NCI-H524 treated with DMSO at 0.1 percent for 48 hours (cell line): ENCODE measurements around the gene PGS1.

Experiments
- DNase-seq: peaks from one replicate; lab custom pipeline; 2025; lab: John Stamatoyannopoulos, UW

PGS1 gene

DNA sequence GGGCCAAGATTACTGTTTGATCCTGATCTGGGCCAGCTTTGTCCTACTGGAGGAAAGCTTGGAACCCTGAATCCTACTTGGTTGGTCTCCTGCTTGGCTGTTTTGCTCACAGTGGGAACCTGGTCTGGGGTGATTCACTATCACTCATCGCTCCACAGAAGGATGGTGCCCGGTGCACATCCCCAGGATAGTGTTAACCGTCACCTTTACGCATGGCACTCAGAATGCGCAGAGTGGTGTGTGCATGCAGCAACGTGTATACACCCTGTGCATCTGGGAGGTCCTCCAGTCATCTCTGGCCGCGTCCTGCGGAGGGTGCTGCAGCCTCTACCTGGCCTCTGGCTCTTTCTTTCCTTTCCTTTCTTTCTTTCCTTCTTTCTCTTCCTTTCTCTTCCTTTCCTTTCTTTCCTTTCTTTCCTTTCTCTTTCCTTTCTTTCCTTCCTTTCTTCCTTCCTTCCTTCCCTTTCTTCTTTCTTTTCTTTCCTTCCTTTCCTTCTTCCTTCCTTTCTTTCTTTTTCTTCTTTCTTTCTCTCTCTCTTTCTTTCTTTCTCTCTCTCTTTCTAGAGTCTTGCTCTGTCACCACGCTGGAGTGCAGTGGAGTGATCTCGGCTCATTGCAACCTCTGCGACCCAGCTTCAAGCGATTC, 31.7 kb upstream of the PGS1 start:
- no peak for DNase-seq

GRCh38 chr17:78347453-78347852, 31.0 kb upstream of the PGS1 start:
- DNase-seq, result no peak

DNA sequence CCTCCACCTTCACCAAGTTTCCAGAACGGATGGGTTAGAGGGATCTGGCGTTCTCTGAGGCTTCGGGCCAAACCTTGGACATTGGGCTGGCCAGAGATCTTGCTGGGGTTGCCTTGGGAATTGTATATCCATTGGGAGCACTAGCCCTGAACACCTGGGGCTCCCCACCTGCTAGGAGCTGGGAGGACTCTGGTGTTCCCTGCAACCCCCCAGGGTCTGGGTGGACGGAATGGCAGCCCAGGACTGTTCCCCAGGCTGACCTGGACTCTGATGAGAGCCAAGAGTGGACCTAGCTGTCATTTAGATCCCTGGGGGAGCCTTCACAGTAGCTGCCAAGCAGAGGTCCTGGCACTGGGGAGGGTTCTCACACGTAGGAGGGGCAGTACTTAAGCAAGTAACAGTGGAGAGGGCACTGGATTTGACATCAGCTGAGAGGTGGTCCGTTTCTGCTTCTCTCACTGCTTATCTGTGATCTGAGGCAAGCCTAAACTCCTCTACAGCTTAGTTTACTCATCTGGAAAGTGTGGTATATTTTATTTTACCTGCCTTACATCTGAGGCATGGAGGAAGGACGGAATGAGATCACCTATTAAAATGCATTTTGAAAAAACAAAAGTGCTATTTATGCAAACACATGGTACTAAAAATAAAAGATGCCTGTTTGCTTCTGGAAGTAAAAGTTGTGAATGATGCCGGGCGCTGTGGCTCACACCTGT, 30.2 kb upstream of the PGS1 start:
- no peak for DNase-seq

GRCh38 chr17:78349891-78350642, 28.4 kb upstream of the PGS1 start:
- DNase-seq, result no peak

GRCh38 chr17:78351449-78352006, 26.9 kb upstream of the PGS1 start:
- no peak for DNase-seq

DNA sequence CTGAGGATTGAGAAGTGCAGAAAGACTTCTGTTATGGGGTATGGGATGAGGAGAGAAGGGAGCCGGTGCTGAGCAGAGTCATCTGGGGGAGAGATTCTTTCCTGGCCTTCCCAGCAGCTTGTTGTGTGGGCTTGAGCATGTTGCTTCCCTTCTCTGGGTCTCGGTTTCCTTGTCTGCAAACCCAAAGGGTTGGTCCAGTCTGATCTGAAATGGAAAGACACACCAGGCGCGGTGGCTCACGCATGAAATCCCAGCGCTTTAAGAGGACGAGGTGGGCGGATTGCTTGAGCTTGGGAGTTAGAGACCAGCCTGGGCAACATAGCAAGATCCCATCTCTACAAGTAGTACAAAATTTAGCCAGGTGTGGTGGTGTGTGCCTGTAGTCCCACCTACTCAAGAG, 24.6 kb upstream of the PGS1 start:
- no peak for DNase-seq

- DNase-seq, result no peak
Observed at GRCh38 chr17:78355045-78355641, 23.3 kb upstream of the PGS1 start.

DNA sequence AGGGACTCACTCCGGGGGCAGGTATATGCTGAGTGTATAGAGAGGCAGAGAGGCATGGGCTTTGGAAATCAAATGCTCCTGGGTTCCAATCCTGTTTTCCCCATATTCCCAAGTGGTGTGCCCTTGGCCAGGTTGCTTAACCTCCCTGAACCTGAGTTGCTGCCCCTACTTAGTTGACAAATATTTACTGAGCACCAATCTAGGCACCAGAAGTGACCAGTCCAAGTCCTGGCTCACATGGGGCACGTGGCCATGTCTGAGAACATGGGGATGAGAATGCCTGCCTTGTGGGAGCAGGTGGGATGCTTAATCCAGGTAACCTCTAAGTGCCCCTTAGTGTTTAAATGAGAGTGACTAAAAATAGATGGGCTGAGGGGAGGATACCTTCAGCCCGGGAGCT, 22.7 kb upstream of the PGS1 start:
- DNase-seq, result no peak

- no peak for DNase-seq
Observed at GRCh38 chr17:78356101-78356713, 22.2 kb upstream of the PGS1 start.

DNA sequence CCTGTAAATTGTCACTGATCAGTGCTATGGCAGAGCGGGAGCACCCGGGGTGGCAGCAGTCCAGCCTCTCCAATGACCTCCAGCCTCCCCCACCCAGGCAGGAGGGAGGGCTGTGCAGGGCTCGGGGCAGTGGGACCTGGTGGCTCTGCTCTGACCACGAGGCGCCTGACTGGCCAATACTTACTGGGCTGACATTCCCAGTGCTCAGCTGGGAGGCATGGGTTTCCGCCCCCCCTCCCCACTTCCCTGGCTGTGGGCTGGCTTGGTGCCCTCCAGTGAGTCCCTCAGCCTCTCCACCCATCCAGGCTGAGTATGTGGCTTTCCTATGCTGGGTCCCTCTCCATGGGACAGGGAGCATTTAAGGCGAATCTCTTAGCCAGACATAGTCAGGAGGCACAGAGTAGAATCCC, 21.3 kb upstream of the PGS1 start:
- no peak for DNase-seq

DNA sequence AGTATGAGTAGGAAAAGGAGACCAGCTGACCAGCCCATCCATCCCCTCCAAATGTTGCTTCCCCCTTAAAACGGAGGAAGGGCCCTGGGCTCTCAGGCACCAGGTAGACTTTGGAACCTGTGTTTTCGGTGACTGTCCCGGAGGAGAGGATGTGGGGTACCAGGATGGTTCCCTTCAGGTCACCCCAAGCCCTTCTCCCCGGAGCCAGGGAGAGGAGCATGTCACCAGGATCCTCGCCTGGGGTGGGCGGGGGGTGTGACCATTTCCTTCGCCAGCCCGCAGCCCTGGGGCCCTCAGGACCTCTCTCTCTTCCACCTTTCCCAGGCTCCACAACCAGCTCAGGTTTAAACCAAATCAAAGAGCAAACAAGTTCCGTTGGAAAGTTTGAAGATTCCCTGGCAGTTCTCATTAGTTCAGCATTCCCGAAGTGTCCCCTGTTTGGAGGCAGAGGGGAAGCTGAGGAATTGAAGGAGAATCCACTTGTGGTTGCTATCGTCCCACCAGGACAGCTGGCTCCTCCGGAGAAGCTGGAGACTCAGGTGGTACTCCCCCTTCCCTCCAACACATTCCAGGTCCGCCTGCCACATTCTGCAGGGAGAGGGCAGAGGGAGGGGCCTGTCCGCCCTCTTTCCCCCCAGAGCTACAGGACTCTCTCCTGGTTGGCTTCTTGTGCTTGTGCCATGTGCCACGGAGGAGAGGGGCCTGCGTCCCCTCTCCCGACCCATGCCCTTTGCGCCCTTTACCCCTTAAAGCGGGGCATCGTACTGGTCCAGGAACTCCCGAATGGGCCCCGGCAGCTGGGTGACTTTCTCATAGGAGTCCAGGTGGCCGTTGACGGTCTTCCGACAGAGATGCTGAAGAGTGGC, 20.5 kb upstream of the PGS1 start:
- DNase-seq, result no peak

DNA sequence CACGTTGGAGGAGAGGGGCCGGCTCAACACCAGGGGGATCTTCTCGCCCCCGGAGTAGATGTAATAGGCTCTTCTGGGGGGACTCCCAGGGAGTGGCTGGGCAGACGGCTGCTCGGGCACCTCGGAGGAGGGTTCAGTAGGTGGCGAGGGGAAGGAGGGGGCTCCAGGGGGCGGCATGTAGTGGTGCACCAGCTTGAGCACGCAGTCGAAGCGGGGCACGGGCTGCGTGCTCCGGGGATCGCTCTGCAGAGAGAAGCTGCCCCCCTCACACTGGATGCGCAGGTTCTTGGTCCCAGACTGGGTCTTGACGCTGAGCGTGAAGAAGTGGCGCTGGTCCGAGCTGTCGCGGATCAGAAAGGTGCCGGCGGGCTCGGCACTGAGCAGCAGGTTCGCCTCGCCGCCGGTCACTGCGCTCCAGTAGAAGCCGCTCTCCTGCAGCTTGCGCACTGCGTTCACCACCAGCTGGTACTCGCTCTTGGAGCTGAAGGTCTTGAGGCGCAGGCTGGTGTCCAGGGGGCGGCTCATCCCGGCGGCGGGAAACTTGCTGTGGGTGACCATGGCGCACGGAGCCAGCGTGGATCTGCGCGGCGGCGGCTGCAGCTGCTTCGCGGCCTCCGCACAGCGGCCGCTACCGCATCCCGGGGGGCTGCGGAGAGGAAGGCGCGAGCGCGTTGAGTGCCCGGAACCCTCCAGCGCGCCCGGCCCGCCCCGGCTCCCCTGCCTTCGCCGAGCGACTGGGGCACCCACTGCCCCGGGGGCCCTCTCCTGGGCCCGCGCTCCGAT, 19.7 kb upstream of the PGS1 start:
- DNase-seq, result peak; percentile 20

DNA sequence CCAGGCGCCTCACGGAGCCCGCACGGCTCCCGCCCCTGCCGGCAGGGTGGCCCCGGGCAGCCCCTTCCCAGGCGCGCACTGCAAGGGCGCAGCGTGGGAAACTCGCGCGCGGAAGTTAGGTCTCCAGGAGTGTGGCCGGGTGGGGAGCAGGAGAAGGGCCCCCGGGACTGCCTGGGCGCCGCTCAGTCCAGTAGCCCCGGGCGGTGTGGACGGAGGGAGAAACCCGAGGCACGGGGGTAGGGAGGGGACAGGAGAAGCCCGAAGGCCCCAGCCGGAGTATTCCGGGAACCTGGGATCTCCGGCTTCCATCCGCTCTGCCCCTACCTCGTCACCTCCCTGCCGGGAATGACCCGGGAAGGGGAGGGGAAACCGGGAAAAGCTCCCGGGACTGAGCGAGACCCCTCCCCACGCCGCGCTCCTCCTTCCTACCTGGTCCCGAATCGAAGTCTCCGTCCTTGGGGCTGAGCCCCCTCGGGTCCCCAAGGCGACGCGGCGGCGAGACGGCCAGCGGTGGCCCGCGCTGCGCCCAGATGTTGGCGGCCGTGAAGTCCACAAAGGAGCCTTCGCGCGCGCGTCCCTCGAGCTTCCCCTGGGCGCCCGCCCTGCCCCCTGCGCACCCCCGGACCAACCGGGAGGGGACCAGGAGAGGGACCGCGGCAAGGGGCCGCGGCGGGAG, 19.0 kb upstream of the PGS1 start:
- no peak for DNase-seq

- peak; percentile 40 for DNase-seq
Observed at GRCh38 chr17:78359997-78360370, 18.5 kb upstream of the PGS1 start, which contains the start of gene SOCS3. SOCS3 (minus strand) TSS chr17:78360077; CDS start chr17:78359095, 982 bp downstream.

- peak; percentile 33 for DNase-seq
Observed at GRCh38 chr17:78360371-78361224, 17.9 kb upstream of the PGS1 start.

DNA sequence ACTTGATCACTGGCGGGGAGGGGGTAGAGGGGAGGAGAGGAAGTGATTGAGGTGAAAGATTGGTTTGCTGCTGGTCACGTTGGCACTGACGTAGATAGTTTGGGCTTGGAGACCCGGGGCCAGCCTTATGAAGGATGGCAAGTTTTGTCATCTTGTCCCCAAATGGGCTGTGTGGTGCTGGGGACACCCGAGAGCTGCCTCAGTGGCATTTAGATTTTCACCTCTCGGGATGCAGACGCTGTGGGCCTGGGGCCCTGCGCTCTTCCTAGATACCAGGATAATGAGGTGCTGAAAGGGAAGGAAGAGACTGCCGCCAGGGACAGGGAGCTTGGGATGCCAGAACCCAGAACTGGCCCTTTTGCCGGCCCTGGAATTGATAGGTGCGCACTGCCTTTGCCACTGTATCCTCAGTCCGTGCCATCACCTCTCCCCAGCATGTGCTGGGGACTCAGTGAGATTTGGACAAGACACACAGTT, 17.2 kb upstream of the PGS1 start:
- no peak for DNase-seq

DNA sequence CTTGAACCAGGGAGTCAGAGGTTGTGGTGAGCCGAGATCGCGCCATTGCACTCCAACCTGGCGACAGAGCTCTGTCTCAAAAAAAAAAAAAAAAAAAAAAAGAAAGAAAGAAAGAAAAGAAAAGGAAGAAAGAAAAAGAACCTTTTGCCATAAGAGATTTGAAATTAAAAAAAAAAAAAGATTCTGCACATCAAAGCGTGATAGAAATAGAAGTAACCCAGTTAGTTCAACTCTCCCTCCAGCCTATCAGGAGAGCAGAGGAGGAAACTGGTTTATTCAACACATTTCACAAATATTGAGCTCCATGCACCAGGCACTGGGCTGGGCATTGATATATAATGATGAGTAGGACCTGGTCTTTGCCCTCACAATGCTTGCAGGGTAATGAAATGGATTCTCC, 16.2 kb upstream of the PGS1 start:
- DNase-seq, result no peak

- DNase-seq, result no peak
Observed at GRCh38 chr17:78362671-78363070, 15.8 kb upstream of the PGS1 start.
